K562 (cell line): ENCODE measurements around the gene NPEPPS. TPM values are rescaled to one million over a fixed set of nuclear protein-coding genes. Genes with fewer than 3 reads are reported as not detected.

ENCODE experiments used
- AFF4 ChIP-seq: sonication (generic); formaldehyde crosslinking; IDR thresholded peaks from 2 replicates; pipeline ENCODE4 v1.8.0; 2023; ENCODE audit warnings: mild to moderate bottlenecking, missing genetic modification reagents
- ARHGAP35 ChIP-seq: fragments of 450-650 bp; IDR thresholded peaks from 2 replicates; pipeline ENCODE4 v1.6.1; 2018; ENCODE audit not compliant: partially characterized antibody
- CEBPG ChIP-seq, 3 experiments: fragments of 200-800 bp in 1 of 3; sonication (Bioruptor generic) in 1 of 3; sonication (generic) in 1 of 3; formaldehyde crosslinking in 1 of 3; IDR thresholded peaks in 2 of 3; conservative IDR thresholded peaks in 1 of 3; 2 replicates each; pipeline versions ENCODE4 v1.6.1 to v1.8.0; 2016 to 2022; ENCODE audit warnings: missing compliant biosample characterization in 2 of 3, missing genetic modification characterization in 2 of 3, mild to moderate bottlenecking in 1 of 3, missing genetic modification reagents in 1 of 3
- HDAC6 ChIP-seq: IDR thresholded peaks from 2 replicates; pipeline ENCODE4 v1.6.1; 2012; ENCODE audit warnings: low read depth, mild to moderate bottlenecking, control low read depth, inconsistent platforms, low read length, moderate library complexity
- JUN ChIP-seq, 2 experiments: sonication (generic) in 1 of 2; formaldehyde crosslinking in 1 of 2; IDR thresholded peaks; 2 replicates each; pipeline versions ENCODE4 v1.6.1 to v1.8.0; 2012 to 2022; ENCODE audit warnings: borderline replicate concordance in 2 of 2, mild to moderate bottlenecking in 2 of 2, improper control_type of control experiment in 1 of 2, low read depth in 1 of 2, low read length in 1 of 2, missing genetic modification reagents in 1 of 2
- SMC3 ChIP-seq: conservative IDR thresholded peaks from 2 replicates; pipeline ENCODE4 v1.6.1; 2011; ENCODE audit warnings: low read depth, low read length, improper control_type of control experiment; ENCODE audit not compliant: insufficient read depth
- SOX6 ChIP-seq: fragments of 450-650 bp; IDR thresholded peaks from 2 replicates; pipeline ENCODE4 v1.6.1; 2014; ENCODE audit warnings: mild to moderate bottlenecking
- SREBF1 ChIP-seq: fragments of 150-350 bp; IDR thresholded peaks from 2 replicates; pipeline ENCODE4 v1.6.1; 2014; ENCODE audit warnings: antibody characterized with exemption, low read depth, low read length, borderline replicate concordance
- TEAD4 ChIP-seq, 2 experiments: sonication (generic) in 1 of 2; formaldehyde crosslinking in 1 of 2; IDR thresholded peaks; 2 replicates each; pipeline versions ENCODE4 v1.6.1 to v1.8.0; 2012 to 2022; ENCODE audit warnings: borderline replicate concordance in 1 of 2, inconsistent platforms in 1 of 2, low read length in 1 of 2, mild to moderate bottlenecking in 1 of 2, missing genetic modification reagents in 1 of 2
- ZBED1 ChIP-seq: IDR thresholded peaks from 2 replicates; pipeline ENCODE4 v1.6.1; 2014
- ZNF121 ChIP-seq: sonication (generic); formaldehyde crosslinking; conservative IDR thresholded peaks from 2 replicates; pipeline ENCODE4 v1.8.0; 2022; ENCODE audit warnings: missing genetic modification reagents
- ZNF143 ChIP-seq: sonication (generic); formaldehyde crosslinking; IDR thresholded peaks from 2 replicates; pipeline ENCODE4 v1.9.0; 2022; ENCODE audit warnings: mild to moderate bottlenecking, missing genetic modification reagents
- polyA plus RNA-seq, 8 experiments: library from polyadenylated mRNA; depleted of rRNA in 4 of 8; stranded (reverse) in 5 of 8; unstranded in 3 of 8; fragments of >200 nt; fragmentation: Nextera tagmentation in 2 of 8; fragmentation: Illumina TruSeq in 1 of 8; extraction: Ambion mirVana in 2 of 8; extraction: Trizol in 1 of 8; gene quantifications; 2 replicates each; pipeline versions ENCODE4 v1.2.1 to v1.2.3, GENCODE V29; 2011 to 2014; ENCODE audit warnings: inconsistent platforms in 1 of 8, missing spikeins in 1 of 8
- total RNA-seq, 7 experiments: library from RNA; depleted of rRNA in 6 of 7; stranded (reverse); fragments of >200 nt in 6 of 7; fragmentation: Illumina TruSeq in 2 of 7; extraction: Trizol in 2 of 7; gene quantifications; 2 replicates each; pipeline versions ENCODE4 v1.2.1 to v1.2.3, GENCODE V29; 2011 to 2021; ENCODE audit warnings: low replicate concordance in 1 of 7
- TF ChIP-seq, protein P1 (sequence below): fragments of 250-450 bp; sonication (Bioruptor Pico); IDR thresholded peaks from 2 replicates; pipeline ENCODE4 v1.5.0; 2022; ENCODE audit warnings: mild to moderate bottlenecking
- TF ChIP-seq, protein P2 (sequence below): sonication (generic); formaldehyde crosslinking; IDR thresholded peaks from 2 replicates; pipeline ENCODE4 v1.8.0; 2022; ENCODE audit warnings: missing genetic modification reagents, mild to moderate bottlenecking, borderline replicate concordance
- TF ChIP-seq, protein P3 (sequence below): sonication (generic); formaldehyde crosslinking; IDR thresholded peaks from 2 replicates; pipeline ENCODE4 v1.8.0; 2022; ENCODE audit warnings: mild to moderate bottlenecking, missing genetic modification reagents

The NPEPPS gene
- total and polyA plus RNA-seq, 9 of the 15 experiments (the other 6 are each of a cell fraction or from before 2014, with no cell fraction given), result 21.4 to 108 (median 46.0) TPM

- no peak for TF ChIP-seq ARHGAP35
- TF ChIP-seq, protein P1, sequence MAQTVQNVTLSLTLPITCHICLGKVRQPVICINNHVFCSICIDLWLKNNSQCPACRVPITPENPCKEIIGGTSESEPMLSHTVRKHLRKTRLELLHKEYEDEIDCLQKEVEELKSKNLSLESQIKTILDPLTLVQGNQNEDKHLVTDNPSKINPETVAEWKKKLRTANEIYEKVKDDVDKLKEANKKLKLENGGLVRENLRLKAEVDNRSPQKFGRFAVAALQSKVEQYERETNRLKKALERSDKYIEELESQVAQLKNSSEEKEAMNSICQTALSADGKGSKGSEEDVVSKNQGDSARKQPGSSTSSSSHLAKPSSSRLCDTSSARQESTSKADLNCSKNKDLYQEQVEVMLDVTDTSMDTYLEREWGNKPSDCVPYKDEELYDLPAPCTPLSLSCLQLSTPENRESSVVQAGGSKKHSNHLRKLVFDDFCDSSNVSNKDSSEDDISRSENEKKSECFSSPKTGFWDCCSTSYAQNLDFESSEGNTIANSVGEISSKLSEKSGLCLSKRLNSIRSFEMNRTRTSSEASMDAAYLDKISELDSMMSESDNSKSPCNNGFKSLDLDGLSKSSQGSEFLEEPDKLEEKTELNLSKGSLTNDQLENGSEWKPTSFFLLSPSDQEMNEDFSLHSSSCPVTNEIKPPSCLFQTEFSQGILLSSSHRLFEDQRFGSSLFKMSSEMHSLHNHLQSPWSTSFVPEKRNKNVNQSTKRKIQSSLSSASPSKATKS (CRISPR knock-in tag), result no peak
- TF ChIP-seq, protein P2, sequence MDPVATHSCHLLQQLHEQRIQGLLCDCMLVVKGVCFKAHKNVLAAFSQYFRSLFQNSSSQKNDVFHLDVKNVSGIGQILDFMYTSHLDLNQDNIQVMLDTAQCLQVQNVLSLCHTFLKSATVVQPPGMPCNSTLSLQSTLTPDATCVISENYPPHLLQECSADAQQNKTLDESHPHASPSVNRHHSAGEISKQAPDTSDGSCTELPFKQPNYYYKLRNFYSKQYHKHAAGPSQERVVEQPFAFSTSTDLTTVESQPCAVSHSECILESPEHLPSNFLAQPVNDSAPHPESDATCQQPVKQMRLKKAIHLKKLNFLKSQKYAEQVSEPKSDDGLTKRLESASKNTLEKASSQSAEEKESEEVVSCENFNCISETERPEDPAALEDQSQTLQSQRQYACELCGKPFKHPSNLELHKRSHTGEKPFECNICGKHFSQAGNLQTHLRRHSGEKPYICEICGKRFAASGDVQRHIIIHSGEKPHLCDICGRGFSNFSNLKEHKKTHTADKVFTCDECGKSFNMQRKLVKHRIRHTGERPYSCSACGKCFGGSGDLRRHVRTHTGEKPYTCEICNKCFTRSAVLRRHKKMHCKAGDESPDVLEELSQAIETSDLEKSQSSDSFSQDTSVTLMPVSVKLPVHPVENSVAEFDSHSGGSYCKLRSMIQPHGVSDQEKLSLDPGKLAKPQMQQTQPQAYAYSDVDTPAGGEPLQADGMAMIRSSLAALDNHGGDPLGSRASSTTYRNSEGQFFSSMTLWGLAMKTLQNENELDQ (CRISPR knock-in tag), result no peak
- no peak for TF ChIP-seq SREBF1
- no peak for TF ChIP-seq TEAD4 (IDR thresholded peaks at IDR 0.05; ENCODE audit: low read length)
- no peak for TF ChIP-seq TEAD4 (CRISPR knock-in tag; IDR thresholded peaks at IDR 0.05; ENCODE audit: borderline replicate concordance)
- TF ChIP-seq ZNF143 (CRISPR knock-in tag), result no peak
- TF ChIP-seq SOX6, result peak; percentile 28; the same call in 1 of the 2 replicates
- TF ChIP-seq, protein P3, sequence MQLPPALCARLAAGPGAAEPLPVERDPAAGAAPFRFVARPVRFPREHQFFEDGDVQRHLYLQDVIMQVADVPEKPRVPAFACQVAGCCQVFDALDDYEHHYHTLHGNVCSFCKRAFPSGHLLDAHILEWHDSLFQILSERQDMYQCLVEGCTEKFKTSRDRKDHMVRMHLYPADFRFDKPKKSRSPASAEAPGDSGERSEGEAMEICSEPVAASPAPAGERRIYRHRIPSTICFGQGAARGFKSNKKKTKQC (CRISPR knock-in tag), result no peak
- no peak for TF ChIP-seq HDAC6
- TF ChIP-seq JUN (IDR thresholded peaks at IDR 0.05; ENCODE audit: borderline replicate concordance, low read depth, low read length), result no peak
- TF ChIP-seq JUN (CRISPR knock-in tag; IDR thresholded peaks at IDR 0.05; ENCODE audit: borderline replicate concordance), result no peak
- 0 out of 2 replicates have a peak, but pooled peaks have one; percentile 29 for TF ChIP-seq AFF4 (CRISPR knock-in tag)
- no peak for TF ChIP-seq SMC3
- TF ChIP-seq ZNF121 (CRISPR knock-in tag), result no peak
- no peak for TF ChIP-seq ZBED1
- no peak for TF ChIP-seq CEBPG (CRISPR knock-in tag; IDR thresholded peaks at IDR 0.05)
- no peak for TF ChIP-seq CEBPG (tag; conservative IDR thresholded peaks at IDR 0.05 in 1 of 2, IDR thresholded peaks at IDR 0.05 in 1 of 2)
These were observed 119.9 kb downstream of the NPEPPS start (continued) for GRCh38 chr17:47650525-47651522.
